SK-N-DZ (cell line): Measurements from ENCODE around the gene CNTNAP5.

Experiments used
- DNase-seq: peaks from one replicate; pipeline ENCODE4 v3.0.0-alpha.2; 2015; ENCODE audit warnings: low spot score

Gene CNTNAP5

GRCh38 chr2:124426625-124427024, 401.5 kb downstream of the CNTNAP5 start:
- DNase-seq = no peak

GRCh38 chr2:124437811-124438210, 412.7 kb downstream of the CNTNAP5 start:
- no peak for DNase-seq

- DNase-seq = no peak
Measured at GRCh38 chr2:124450481-124450880, 425.4 kb downstream of the CNTNAP5 start.

GRCh38 chr2:124476291-124476690, 451.2 kb downstream of the CNTNAP5 start:
- DNase-seq = no peak

GRCh38 chr2:124478761-124479160, 453.7 kb downstream of the CNTNAP5 start:
- DNase-seq = peak; percentile 52

- no peak for DNase-seq
Measured at GRCh38 chr2:124480958-124481357, 455.9 kb downstream of the CNTNAP5 start.

GRCh38 chr2:124482044-124482443, 457.0 kb downstream of the CNTNAP5 start:
- no peak for DNase-seq

- no peak for DNase-seq
Measured at GRCh38 chr2:124482551-124482950, 457.5 kb downstream of the CNTNAP5 start.

- no peak for DNase-seq
Measured at GRCh38 chr2:124485659-124486058, 460.6 kb downstream of the CNTNAP5 start.

GRCh38 chr2:124489686-124490085, 464.6 kb downstream of the CNTNAP5 start:
- no peak for DNase-seq

GRCh38 chr2:124501575-124502152, 476.6 kb downstream of the CNTNAP5 start:
- no peak for DNase-seq

- no peak for DNase-seq
Measured at GRCh38 chr2:124514236-124514635, 489.1 kb downstream of the CNTNAP5 start.

GRCh38 chr2:124520953-124521352, 495.9 kb downstream of the CNTNAP5 start:
- DNase-seq = no peak

GRCh38 chr2:124523096-124523495, 498.0 kb downstream of the CNTNAP5 start:
- no peak for DNase-seq

GRCh38 chr2:124524155-124524915, 499.2 kb downstream of the CNTNAP5 start:
- DNase-seq = no peak

GRCh38 chr2:124526221-124526620, 501.1 kb downstream of the CNTNAP5 start:
- no peak for DNase-seq

- no peak for DNase-seq
Measured at GRCh38 chr2:124530203-124530602, 505.1 kb downstream of the CNTNAP5 start.

GRCh38 chr2:124533226-124533954, 508.3 kb downstream of the CNTNAP5 start:
- DNase-seq = no peak

GRCh38 chr2:124534028-124534427, 508.9 kb downstream of the CNTNAP5 start:
- DNase-seq = no peak

GRCh38 chr2:124535816-124536215, 510.7 kb downstream of the CNTNAP5 start:
- DNase-seq = no peak

GRCh38 chr2:124536591-124536990, 511.5 kb downstream of the CNTNAP5 start:
- no peak for DNase-seq

GRCh38 chr2:124538549-124538948, 513.5 kb downstream of the CNTNAP5 start:
- DNase-seq = no peak

- no peak for DNase-seq
Measured at GRCh38 chr2:124540805-124541204, 515.7 kb downstream of the CNTNAP5 start.
